Stimulated activated CD8-positive, alpha-beta memory T cell treated with anti-CD3 and anti-CD28 coated beads, Interleukin-7, amount 100 ng/mL, for 1 hour (primary cell): ENCODE results near the gene N4BP2.
"Not testable (repeated sequence)": the region's sequence is repeated elsewhere in the genome, so short reads cannot be mapped to it uniquely, and the experiment has no call there.

Source experiments
- DNase-seq, 2 donors: peaks; one replicate each; pipeline ENCODE4 v3.0.0-alpha.2; 2020; ENCODE audit warnings: low read depth in 2 of 2

Gene N4BP2

DNA sequence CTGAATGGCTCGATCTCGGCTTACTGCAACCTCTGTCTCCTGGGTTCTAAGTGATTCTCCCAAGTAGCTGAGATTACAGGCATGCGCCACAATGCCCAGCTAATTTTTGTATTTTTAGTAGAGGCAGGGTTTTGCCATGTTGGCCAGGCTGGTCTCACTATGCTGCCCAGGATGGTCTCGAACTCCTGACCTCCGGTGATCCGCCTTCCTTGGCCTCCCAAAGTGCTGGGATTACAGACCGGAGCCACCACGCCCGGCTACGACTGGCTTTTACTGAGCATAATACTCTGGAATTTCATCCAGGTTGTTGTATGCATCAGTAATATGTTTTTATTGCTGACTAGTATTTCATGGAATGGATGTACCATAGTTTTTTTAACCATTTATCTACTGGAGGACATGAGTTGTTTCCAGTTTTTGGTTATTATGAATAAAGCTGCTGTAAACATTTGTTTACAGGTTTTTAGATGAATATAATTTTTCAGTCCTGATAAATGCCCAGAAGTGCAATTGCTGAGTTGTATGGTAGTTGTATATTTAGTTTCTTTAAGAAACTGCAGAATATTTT lies 31.2 kb downstream of the N4BP2 start:
- no peak for DNase-seq

DNA sequence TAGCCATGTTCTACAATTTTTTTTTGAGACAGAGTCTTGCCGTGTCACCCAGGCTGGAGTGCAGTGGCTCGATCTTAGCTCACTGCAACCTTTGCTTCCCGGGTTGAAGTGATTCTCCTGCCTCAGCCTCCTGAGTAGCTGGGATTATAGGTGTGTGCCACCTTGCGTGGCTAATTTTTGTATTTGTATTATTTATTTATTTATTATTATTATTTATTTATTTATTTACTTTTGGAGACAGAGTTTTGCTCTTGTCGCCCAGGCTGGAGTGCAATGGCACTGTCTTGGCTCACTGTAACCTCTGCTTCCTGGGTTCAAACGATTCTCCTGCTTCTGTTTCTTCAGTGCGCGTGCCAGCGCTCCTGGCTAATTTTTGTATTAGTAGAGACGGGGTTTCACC lies 36.8 kb downstream of the N4BP2 start:
- DNase-seq: not testable (repeated sequence)

DNA sequence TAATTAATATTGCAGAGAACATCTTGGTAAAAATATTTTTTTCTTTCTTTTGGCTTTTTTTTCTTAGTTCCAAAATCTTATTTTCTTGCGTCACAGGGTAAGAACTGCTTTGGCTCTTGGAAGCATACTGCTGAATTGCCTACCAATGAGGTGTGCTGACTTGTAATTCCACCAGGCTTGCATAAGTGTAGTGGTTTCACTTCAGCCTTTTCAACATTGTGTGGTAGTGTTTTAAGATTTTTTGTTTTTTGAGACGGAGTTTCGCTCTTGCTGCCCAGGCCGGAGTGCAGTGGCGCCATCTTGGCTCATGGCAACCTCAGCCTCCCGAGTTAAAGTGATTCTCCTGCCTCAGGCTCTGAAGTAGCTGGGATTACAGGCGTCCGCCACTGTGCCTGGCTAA lies 42.4 kb downstream of the N4BP2 start:
- no peak for DNase-seq

DNA sequence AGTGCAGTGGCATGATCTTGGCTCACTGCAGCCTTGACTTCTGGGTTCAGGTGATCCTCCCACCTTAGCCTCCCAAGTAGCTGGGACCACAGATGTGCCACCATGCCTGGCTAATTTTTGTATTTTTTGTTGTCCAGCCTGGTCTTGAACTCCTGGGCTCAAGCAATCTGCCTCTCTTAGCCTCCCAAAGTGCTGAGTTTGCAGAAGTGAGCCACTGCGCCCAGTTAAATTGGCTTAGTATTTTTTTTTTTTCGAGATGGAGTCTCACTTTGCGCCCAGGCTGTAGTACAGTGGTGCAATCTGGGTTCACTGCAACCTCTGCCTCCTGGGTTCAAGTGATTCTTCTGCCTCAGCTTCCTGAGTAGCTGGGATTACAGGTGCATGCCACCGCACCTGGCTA lies 50.5 kb downstream of the N4BP2 start:
- DNase-seq: not testable (repeated sequence)

DNA sequence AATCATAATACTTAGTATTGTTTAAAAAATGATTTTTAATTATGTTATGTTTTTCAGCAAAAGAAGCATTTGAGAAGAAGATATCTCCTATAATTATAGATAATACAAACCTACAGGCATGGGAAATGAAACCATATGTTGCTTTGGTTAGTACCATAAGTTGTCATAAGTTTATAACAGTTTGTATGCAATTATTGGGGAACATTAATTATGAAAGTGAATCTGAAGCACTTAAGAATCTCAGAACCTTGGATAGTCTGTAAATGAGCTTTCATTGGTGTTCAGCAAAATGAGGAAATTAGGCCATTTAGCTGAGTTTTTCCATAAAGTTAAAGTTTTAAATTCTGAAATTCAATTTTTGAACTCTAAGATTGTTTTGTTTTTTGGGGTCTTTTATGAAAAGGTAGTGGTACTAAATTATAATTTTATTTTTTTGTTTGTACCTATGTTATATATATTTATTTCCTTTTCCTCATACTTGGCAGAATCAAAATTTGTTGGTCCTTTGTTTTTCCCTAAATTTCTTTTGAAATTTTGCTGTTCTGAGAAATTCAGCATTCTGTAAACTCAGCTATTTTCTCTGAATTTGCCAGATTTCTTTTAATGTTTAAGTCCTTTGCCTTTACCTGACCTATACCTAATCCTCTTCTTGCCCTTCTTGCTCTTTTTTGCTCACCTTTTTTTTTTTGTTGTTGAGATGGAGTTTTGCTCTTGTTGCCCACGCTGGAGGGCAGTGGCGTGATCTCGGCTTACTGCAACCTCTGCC lies 55.6 kb downstream of the N4BP2 start:
- no peak for DNase-seq

DNA sequence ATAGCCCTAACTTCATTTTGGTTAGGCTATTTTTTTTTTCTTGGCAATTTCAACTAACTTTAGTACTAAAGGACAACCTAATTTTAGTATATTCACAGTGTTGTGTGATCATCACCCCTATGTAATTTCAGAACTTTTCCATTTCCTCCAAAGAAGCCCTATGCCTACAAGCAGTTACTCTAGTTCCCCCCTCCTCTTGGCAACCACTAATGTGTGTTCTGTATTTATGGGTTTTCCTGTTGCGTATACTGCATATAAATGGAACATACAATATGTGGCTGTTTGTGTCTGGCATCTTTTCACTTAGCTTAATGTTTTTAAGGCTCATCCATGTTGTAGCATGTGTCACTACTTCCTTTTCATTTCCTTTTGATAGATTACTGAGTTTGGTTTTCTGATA lies 57.6 kb downstream of the N4BP2 start:
- DNase-seq: no peak

DNA sequence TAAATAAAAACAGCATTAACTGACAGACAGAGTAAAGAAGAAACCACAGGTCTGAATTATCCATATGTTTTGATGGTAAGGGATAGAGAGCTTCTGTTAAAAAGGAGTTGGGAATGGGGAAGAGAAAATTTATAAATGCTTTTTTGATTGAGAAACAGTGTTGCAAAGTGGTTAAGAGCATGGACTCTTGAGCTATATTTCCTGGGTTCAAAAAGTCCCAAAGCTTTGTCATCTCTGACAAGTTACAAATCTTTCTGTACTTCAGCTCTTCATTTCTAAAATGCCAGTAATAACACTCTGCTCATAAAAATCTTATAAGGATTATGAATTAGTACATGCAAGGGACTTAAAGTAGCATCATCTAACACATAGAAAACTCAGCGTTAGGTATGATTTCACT lies 62.2 kb downstream of the N4BP2 start:
- DNase-seq: no peak

DNA sequence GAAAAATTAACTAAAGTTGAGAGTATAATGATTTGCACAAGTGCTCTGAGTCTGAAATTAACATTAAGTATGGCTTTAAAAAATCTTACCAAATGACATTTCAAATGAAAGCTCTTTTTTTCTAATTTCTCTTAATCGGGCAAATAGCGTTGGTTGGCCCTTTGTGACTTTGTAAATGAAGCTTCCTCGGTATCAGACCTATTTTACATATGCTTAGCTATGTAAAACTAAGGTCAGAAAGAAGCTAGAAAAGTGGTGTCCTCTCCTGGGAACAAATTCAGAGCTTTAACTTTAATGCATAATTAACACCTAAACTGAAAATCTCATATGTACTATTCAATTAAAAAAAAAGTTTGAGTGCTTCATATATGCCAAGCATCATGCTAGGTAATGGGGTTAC lies 62.7 kb downstream of the N4BP2 start:
- DNase-seq: no peak

DNA sequence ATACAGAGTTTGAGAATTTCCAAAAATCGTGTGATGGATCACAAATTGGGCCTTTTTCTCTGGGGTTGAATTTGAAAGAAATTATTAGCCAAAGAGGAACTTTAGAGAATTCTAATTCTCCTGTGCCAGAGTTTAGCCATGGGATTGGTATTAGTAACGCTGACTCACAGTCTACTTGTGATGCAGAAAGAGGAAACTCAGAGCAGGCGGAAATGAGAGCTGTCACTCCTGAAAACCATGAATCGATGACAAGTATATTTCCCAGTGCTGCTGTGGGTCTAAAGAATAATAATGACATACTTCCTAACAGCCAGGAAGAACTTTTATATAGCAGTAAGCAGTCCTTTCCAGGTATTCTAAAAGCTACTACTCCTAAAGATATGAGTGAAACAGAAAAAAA lies 64.9 kb downstream of the N4BP2 start:
- DNase-seq: no peak

DNA sequence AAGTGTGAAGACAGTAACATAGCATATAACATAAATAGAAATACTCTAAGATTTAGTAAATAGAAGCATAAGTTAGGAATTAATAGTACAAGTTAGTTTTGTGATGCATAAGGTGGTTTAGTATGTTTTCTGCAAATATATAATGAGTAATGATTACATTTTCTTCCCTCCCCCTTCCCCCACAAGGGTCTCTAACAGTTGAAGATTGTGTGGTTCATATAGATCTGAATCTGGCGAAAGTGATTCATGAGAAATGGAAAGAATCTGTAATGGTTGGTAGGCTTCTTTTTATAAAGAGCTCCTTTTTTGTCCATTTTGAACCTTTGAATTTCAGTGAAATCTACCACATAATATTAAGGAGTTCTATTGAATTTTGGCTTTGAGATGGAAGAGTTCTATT lies 66.3 kb downstream of the N4BP2 start:
- DNase-seq: no peak

DNA sequence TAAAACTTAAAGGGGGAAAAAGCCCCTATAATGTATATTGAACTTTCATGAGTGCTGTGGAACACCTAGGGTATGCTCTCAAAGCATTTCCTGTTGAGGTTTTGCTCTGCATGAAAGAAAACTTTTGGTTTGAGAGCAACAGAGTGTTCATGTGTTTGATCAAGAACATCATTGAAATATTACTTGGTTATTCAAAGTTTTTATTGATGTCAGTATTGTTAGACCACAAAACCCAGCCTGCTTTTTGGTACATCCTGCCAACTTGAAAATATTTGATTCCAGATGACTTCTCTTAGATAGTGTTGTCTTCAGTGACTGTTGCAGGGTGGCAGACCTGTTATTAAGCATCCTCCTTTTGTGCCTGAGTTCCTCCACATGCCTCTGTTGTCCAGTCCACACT lies 68.0 kb downstream of the N4BP2 start:
- DNase-seq: no peak

DNA sequence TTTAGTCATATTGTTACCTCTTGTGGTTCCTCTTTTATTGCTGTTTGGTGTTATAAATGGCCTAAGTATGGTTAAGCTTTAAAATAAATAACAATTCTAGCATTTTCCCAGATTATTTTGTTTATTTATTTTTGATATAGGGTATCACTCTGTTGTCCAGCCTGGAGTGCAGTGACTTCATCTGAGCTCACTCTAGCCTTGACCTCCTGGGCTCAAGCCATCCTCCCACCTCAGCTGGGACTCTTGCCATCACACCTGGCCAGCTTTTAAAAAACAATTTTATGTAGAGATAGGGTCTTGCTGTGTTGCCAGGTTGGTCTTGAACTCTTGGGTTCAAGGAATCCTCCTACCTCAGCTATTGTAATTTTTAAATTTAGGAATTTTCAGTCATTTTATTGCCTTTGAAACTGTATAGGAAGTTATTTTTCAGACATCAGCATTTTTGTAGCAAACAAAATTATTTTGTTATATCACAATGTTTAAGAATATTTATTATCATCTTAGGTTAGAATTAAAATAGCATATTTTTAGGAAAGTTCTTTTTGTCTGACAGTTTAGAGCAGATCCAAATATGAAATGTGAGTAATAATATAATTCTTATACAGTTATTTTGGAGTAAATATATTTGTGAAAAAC lies 73.9 kb downstream of the N4BP2 start:
- DNase-seq: no peak

DNA sequence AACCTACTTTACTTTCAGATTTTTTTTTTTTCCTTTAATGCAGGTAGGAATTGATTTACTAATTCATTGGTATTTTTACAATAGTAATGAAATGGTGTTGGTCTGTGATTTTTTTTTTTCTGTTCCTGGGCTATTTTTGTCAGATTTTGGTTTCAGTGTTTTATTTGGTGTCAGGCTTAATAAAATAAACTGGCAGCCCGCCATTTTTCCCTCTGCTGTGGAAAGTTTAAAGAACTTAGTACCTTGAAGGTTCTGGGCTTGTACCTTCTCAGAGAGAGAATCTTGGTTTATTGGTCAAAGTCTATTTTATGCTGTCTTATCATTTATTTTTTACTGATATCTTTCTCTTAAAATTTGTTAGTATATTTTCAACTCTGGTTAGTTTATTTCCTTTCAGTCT lies 76.2 kb downstream of the N4BP2 start:
- no peak for DNase-seq

DNA sequence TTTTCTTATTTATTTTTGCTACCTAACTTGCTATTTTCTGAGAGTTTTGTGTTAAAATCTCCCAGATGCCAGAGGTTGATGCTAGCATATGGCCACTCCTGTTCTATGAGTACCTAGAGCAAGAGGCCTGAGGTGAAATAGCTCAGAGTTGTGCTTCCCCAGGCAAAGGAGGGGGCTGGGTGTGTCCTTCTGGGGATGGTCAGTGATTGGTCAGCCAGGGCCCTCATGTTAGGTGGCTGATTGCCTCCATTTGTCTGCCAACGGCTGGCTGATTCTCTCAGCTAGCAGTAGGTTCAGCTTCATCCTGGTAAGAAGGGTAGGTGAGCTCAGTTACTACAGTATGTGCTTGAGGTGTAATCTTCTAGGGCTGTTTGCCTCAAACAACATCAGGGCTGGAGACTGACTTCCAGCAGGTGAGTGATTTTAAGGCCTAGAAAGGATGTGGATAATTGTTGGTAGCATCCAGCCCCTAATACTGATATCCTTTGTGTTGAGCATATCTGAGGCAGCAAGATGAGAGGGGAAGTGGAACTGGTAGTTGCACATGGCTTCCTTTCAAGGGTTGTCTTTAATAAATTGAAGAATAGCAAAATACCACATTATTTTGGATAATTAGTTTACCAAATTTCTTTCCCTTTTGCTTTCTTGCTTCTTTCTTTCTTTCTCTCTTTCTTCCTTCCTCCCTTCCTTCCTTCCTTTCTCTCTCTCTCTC lies 77.7 kb downstream of the N4BP2 start:
- DNase-seq: no peak

DNA sequence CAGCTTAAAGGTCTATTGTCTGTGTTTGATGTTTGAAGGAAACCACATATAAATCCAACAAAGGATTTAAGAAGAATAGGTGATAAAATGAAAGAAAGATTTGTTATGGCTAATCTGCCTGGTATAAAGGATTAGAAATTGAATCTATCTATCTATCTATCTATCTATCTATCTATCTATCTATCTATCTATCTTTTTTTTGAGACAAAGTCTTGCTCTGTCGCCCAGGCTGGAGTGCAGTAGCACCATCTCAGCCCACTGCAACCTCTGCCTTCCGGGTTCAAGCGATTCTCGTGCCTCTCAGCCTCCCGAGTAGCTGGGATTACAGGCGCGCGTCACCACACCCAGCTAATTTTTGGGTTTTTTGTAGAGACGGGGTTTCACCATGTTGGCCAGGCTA lies 79.6 kb downstream of the N4BP2 start:
- not testable (repeated sequence) for DNase-seq

DNA sequence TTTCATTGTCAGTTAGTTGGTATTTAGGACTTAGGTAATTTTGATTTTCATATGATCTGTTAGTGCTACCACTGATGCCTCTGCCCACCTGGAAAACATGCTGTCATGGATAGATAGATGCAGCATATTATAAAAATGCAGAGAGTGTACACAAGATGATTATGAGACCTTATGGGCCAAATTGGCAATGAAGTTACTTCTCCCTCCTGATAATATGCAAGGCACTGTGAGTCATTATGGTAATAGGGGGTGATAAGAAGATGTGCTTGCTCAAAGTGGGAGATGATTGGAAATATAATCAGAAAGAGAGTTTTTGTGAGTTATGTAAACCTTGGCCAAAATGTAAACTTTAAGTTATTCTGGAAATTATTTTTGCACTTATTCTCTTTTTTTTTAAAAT lies 83.5 kb downstream of the N4BP2 start:
- DNase-seq: no peak

DNA sequence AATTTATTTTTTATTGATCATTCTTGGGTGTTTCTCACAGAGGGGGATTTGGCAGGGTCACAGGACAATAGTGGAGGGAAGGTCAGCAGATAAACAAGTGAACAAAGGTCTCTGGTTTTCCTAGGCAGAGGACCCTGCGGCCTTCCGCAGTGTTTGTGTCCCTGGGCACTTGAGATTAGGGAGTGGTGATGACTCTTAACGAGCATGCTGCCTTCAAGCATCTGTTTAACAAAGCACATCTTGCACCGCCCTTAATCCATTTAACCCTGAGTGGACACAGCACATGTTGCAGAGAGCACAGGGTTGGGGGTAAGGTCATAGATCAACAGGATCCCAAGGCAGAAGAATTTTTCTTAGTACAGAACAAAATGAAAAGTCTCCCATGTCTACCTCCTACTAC lies 83.9 kb downstream of the N4BP2 start:
- DNase-seq: not testable (repeated sequence)

DNA sequence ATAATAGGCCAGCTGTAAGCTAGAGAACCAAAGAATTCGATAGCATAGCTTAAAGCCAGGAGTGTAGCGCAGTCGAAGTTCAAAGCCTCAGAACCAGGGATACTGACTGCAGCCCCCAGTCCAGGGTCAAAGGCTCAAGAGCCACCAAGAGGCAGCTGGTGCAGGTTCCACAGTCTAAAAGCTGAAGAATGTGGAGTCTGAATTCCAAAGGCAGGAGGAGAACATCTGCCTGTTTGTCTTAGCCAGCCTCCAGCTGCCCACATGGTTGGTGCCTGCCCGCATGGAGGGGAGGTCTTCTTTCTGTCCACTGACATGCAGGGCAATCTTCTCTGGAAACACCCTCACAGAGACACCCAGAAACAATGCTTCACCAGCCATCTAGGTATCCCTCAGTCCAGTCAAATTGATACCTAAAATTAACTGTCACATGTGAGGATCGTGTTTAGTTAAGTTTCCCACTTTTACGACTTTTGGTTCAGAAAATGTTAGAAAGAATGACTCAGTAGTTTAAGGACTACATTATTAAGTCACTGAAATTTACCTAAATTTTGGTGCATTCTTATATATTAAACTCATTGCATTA lies 87.4 kb downstream of the N4BP2 start:
- no peak for DNase-seq

DNA sequence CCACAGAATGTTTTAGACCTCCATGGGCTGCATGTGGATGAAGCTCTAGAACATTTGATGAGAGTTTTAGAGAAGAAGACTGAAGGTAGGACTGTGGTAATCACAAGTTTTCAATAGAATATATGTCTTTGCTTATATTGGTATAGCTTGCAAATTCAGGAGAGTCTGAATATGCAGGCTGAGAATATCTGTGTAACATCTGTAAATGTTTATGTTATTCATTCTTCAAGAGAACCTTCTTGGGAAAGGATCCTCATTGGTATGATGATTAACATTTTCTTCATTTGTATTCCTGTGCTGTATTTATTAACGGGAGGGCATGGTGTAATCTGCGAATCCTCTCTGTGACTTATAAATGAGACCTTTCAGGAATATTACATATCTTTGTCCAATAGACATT lies 88.1 kb downstream of the N4BP2 start:
- DNase-seq: no peak

DNA sequence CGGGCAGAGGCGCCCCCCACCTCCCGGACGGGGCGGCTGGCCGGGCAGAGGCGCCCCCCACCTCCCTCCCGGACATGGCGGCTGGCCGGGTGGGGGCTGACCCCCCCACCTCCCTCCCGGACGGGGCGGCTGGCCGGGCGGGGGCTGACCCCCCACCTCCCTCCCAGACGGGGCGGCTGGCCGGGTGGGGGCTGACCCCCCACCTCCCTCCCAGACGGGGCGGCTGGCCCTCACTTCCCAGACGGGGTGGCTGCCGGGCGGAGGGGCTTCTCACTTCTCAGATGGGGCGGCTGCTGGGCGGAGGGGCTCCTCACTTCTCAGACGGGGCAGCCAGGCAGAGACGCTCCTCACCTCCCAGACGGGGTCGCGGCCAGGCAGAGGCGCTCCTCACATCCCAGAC lies 90.8 kb downstream of the N4BP2 start:
- not testable (repeated sequence) for DNase-seq

DNA sequence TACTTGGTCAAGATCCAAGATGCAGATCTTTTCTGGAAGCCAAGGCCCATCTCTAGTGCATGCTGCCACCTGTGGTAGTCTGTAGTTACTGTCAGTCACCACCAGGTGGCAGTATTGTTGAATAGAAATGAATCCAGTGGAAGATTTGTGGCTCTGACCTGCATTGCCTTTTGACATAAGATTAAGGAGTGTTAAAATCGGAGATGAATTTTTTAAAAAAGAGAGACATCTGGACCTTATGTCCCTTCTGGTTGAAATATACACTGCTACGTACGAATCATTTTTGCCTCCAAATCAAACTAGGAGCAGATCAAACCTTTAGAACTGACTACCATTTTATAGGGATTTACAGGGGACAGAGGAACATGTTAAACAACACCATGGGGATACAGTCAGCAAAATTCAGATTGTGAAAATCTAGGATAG lies 93.3 kb downstream of the N4BP2 start:
- DNase-seq: peak; percentile 36 to 46

DNA sequence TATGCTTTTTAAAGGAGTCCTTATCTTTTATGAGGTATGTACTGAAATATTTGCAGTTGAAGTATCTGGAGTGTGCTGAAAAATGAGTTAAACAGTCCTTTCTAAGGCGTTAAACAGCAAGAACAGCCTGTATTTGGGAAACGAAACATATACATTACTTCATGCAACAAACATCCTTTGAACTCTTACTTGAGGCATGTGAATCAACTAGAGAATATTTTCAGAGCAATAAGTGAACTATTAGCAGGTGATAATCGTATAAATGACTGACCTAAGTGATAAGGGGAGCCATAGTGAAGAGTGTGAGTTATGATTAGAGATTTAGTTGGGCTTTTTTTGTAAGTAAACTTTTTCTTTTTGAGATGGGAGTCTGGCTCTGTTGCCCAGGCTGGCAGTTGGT lies 94.3 kb downstream of the N4BP2 start:
- DNase-seq: no peak
